ENCODE measurements around the gene KPTN.

DNA sequence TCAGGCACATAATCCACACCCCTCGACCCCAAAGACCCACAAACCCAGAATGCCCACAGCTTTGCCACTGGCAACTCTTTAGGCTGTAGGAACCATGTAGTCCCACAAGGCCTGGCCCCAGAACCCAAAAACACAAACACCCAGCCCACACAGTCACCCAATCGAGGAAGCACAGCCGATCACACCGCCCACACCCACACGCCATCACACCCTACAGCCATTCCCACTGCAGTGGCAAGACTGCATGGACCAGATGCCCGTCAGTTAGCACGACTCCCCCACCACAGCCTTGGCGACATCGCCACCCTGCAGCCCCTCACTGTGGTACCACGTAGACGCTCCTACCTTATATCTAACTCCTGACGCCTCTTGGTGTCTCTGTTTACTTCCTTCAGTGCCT, 40.7 kb downstream of the KPTN start:
- no peak for TF ChIP-seq POLR2A (IDR thresholded peaks at IDR 0.05)
- TF ChIP-seq, protein P1, sequence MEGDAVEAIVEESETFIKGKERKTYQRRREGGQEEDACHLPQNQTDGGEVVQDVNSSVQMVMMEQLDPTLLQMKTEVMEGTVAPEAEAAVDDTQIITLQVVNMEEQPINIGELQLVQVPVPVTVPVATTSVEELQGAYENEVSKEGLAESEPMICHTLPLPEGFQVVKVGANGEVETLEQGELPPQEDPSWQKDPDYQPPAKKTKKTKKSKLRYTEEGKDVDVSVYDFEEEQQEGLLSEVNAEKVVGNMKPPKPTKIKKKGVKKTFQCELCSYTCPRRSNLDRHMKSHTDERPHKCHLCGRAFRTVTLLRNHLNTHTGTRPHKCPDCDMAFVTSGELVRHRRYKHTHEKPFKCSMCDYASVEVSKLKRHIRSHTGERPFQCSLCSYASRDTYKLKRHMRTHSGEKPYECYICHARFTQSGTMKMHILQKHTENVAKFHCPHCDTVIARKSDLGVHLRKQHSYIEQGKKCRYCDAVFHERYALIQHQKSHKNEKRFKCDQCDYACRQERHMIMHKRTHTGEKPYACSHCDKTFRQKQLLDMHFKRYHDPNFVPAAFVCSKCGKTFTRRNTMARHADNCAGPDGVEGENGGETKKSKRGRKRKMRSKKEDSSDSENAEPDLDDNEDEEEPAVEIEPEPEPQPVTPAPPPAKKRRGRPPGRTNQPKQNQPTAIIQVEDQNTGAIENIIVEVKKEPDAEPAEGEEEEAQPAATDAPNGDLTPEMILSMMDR (IDR thresholded peaks at IDR 0.05), result no peak

All from body of pancreas (tissue), 4 donors.